Body of pancreas (tissue), 4 donors: ENCODE results near the gene CFAP46. TPM values are rescaled to one million over a fixed set of nuclear protein-coding genes. Genes with fewer than 3 reads are reported as not detected.

Source experiments
- ATAC-seq: fragments of 150-250 bp; one replicate; pipeline ENCODE4 v1.9.1; 2016
- DNase-seq, 4 donors: peaks; one replicate each; pipeline ENCODE4 v3.0.0-alpha.2; 2019
- H3K27ac ChIP-seq, 4 donors: fragments of 200-600 bp; sonication (generic); 1 replicate in 3 of 4; 2 replicates in 1 of 4; pipeline versions ENCODE4 v1.5.1 to v1.6.1; 2016 to 2019; ENCODE audit warnings: mild to moderate bottlenecking in 1 of 4, mixed read lengths in 1 of 4, moderate library complexity in 1 of 4
- H3K27me3 ChIP-seq, 2 donors: fragments of 200-600 bp; sonication (generic); one replicate each; pipeline ENCODE4 v1.6.0; 2016; ENCODE audit warnings: mild to moderate bottlenecking in 1 of 2
- H3K36me3 ChIP-seq, 2 donors: fragments of 200-600 bp; sonication (generic); replicated peaks in 1 of 2; 2 replicates each; pipeline ENCODE4 v1.5.1; 2016; ENCODE audit warnings: low read depth in 2 of 2; ENCODE audit not compliant: insufficient read depth in 1 of 2
- H3K4me1 ChIP-seq: fragments of 200-600 bp; sonication (generic); one replicate; pipeline ENCODE4 v1.6.0; 2016
- H3K4me3 ChIP-seq, 2 donors: fragments of 200-600 bp; sonication (generic); 1 replicate in 1 of 2; 2 replicates in 1 of 2; pipeline ENCODE4 v1.5.1; 2016 to 2019
- H3K9me3 ChIP-seq, 3 donors: fragments of 200-600 bp; sonication (generic); 1 replicate in 2 of 3; 2 replicates in 1 of 3; pipeline ENCODE4 v1.5.1; 2016
- POLR2A ChIP-seq, 3 donors: fragments of 450-650 bp; IDR thresholded peaks; one replicate each; pipeline ENCODE4 v1.6.1; 2016; ENCODE audit warnings: antibody characterized with exemption in 3 of 3, mild to moderate bottlenecking in 2 of 3
- WGBS, 2 donors: methylation state at CpG; one replicate each; pipeline ENCODE4 v1.1.5; 2017; 5-methylcytosine and 5-hydroxymethylcytosine counted together
- intact Hi-C: fragments of 100-400 bp; cut with DNase I; formaldehyde crosslinking; loops from one replicate; pipeline ENCODE4 v1.15.1; 2023
- total RNA-seq, 2 donors: library from RNA; depleted of rRNA; stranded (reverse); fragments of >200 nt; gene quantifications; one replicate each; pipeline ENCODE4 v1.1.0, GENCODE V29; 2016
- TF ChIP-seq, protein P1 (sequence below), 7 experiments: fragments of 450-650 bp in 4 of 7; fragments of 200-600 bp in 3 of 7; sonication (generic) in 3 of 7; IDR thresholded peaks; one replicate each; pipeline ENCODE4 v1.5.1; 2016 to 2019; ENCODE audit warnings: antibody characterized with exemption in 7 of 7

The CFAP46 gene
- total RNA-seq, 2 donors from 2014 or later, result 0.33 to 0.52 TPM

DNA sequence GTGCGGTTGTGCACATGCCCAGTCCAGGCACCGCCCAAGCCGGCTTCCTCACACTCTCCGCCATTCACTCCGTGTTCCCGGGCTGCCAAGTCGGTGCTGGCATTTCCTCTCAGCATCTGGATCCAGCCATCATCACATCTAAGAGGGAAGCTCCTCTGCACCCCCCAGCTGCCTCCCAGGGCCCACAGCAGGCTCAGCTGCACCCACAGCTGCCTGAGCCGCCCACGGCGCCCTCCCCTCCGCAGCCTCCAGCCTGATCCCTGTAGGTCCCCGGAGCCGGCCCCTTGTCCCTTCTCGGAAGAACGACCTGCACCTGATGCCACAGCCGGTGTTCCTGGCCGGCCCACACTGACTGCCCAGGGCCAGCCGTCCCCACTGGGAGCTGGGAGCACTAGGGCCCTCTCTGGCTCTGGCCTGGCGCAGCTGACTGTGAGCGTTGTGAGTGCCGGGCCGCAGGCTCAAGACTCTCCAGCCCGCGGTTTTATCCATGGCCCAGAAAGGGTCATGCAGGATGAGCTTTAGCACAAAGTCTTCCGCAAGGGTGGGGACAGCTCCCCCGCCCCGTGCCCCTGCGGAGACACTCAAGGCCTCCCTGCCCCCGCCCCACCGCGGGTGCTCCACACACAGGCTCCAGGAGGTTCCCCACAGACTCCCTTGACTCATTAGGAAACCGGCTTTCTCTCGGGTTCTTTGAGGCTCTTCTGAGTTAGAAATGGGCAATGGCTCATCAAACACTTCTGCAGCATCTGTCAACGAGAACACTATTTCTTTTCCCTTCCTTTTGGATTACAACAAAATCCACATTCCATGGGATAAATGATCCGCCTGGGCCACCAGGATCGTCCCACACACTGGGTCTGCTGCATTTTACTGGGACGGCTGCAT lies 31.2 kb downstream of the CFAP46 start:
- WGBS, 2 donors, result 54 to 61% methylated on average over 26 to 33 of the region's 37 CpGs
- Histone ChIP-seq H3K9me3 (no peaks in the 10 kb centered on the region), H3K36me3 (no peaks in the 10 kb centered on the region), H3K4me3 (no peak overlapping the region), H3K4me1 (no peaks in the 10 kb centered on the region), H3K27ac (no peak overlapping the region), H3K27me3 (no peaks in the 10 kb centered on the region)
- TF ChIP-seq, protein P1, sequence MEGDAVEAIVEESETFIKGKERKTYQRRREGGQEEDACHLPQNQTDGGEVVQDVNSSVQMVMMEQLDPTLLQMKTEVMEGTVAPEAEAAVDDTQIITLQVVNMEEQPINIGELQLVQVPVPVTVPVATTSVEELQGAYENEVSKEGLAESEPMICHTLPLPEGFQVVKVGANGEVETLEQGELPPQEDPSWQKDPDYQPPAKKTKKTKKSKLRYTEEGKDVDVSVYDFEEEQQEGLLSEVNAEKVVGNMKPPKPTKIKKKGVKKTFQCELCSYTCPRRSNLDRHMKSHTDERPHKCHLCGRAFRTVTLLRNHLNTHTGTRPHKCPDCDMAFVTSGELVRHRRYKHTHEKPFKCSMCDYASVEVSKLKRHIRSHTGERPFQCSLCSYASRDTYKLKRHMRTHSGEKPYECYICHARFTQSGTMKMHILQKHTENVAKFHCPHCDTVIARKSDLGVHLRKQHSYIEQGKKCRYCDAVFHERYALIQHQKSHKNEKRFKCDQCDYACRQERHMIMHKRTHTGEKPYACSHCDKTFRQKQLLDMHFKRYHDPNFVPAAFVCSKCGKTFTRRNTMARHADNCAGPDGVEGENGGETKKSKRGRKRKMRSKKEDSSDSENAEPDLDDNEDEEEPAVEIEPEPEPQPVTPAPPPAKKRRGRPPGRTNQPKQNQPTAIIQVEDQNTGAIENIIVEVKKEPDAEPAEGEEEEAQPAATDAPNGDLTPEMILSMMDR (IDR thresholded peaks at IDR 0.05), result no peak
- no peak for TF ChIP-seq POLR2A (IDR thresholded peaks at IDR 0.05)
- ATAC-seq, result no peak
- intact Hi-C loops, result no loop called here
- DNase-seq, result no peak

DNA sequence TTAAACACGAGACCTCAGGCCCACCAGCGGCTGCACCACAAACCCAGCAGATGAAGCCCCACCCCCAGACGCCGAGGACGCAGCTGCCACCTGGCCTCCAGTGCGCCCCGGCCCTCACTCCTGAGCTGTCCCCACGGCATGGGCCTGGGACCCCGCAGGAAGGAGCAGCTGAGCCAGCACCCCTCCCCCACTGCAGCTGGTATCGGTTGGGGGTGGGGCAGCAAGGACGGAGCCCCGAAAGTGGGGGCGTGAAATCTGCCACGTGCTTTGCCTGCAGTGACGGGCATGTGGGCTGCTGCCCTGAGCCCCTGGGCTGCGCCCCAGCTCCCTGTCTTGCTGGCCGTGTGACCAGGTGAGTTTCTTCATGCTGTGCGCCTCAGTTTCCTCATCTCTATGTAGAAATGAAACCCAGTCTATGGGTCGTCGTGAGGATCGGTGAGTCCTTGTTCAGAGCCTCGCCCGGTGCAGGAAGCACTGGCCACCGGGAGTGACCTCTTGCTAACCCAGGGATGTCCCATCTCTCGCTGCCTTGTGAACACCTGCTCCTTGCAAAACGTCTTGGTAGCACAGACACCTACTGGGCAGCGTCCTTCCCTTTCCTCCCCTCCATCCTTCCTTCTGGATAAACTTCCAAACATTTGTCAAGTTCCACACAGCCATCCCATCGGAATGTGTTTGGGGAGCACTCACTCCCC lies 32.0 kb downstream of the CFAP46 start:
- Histone ChIP-seq H3K4me3 (no peak overlapping the region), H3K27ac (no peak overlapping the region), H3K27me3 (no peaks in the 10 kb centered on the region), H3K9me3 (peaks cover 0 to 4% (median 0%) of the 10 kb centered on the region in 3 donors), H3K4me1 (no peaks in the 10 kb centered on the region), H3K36me3 (no peaks in the 10 kb centered on the region)
- intact Hi-C loops, result no loop called here
- TF ChIP-seq POLR2A (IDR thresholded peaks at IDR 0.05), result no peak
- TF ChIP-seq, protein P1 (IDR thresholded peaks at IDR 0.05), result no peak
- DNase-seq (peak in 2 of 4 donors; percentile 4 to 8), ATAC-seq (no peak)
- 65 to 67% methylated on average over 6 to 27 of the region's 28 CpGs for WGBS, 2 donors

DNA sequence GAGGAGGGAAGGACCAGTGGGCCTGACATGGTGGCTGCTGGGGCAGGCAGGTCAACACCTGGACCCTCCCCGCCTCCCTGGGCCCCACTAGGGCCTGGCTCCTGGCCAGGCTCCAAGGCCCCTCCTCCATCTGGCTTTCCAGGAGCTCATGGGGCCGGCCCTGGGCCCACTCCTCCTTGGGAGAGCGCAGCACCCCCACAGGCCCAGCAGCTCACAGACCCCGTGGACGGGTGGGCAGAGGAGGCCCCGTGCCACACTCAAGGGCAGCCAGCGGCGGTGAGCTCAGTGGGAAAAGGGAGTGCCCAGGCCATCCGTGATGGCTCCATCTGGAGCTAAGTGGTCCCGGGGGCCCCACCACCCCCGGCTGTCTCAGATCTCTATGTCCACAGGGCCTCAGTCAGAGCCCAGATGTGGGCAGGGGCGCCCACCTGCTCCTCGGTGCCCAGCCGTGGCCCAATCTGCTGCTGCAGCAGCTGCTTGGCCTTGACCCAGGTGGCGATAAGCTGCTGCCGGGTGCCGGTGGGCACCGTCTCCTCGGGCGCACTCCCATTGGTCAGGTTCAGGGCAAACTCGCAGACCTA lies 32.8 kb downstream of the CFAP46 start:
- H3K36me3 ChIP-seq, result no peaks in the 10 kb centered on the region
- WGBS, 2 donors, result 67 to 80% methylated on average over 1 to 18 of the region's 21 CpGs
- no peaks in the 10 kb centered on the region for H3K4me1 ChIP-seq
- no peak overlapping the region for H3K4me3 ChIP-seq
- peaks cover 0 to 8% (median 0%) of the 10 kb centered on the region in 3 donors for H3K9me3 ChIP-seq
- ATAC-seq, result no peak
- TF ChIP-seq, protein P1 (IDR thresholded peaks at IDR 0.05), result no peak
- TF ChIP-seq POLR2A (IDR thresholded peaks at IDR 0.05), result no peak
- H3K27me3 ChIP-seq, result no peaks in the 10 kb centered on the region
- intact Hi-C loops, result no loop called here
- H3K27ac ChIP-seq, result no peak overlapping the region
- DNase-seq, result peak in 1 of 4 donors; percentile 7

DNA sequence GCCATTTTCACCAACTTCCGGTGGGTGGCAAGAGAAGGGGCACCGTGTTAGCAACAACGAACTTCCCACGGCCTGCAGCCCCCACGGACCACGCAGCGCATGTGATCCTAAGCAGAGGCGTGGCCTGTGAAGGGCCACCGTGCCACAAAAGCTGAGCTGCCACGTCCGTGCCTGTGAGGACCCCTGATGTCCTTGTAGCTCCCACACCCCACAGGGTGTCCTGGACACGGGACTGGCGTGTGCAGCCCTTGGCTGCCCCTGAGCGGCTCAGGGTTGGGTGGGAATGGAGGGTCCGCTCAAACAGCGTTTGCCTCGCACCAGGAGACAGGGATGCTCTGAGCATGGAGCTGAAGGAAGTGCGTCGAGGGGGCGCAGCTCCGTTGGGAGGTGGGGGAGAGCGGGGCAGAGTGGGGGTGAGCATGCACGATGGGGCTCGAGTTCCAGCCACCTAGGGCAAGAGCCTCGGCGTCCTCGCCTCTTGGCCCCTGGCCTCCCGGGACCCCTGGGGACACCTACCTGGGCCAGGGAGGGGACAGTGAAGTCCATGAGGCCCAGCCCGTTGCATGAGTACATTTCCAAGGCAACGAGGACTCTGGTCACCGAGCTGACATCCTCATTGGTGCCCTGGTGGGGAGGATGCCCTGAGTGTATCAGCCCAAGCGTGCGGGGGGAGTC lies 33.6 kb downstream of the CFAP46 start:
- no peaks in the 10 kb centered on the region for H3K4me1 ChIP-seq
- ATAC-seq, result no peak
- 60 to 80% methylated on average over 19 to 27 of the region's 33 CpGs for WGBS, 2 donors
- H3K27me3 ChIP-seq, result no peaks in the 10 kb centered on the region
- H3K9me3 ChIP-seq, result peaks cover 0 to 8% (median 0%) of the 10 kb centered on the region in 3 donors
- no peak overlapping the region for H3K4me3 ChIP-seq
- no peaks in the 10 kb centered on the region for H3K36me3 ChIP-seq
- H3K27ac ChIP-seq, result no peak overlapping the region
- no peak for DNase-seq
- intact Hi-C loops, result no loop called here
- TF ChIP-seq, protein P1 (IDR thresholded peaks at IDR 0.05), result no peak
- no peak for TF ChIP-seq POLR2A (IDR thresholded peaks at IDR 0.05)
